T-cell (primary cell): ENCODE data around the gene EPB41L1. TPM values are rescaled to one million over a fixed set of nuclear protein-coding genes. Genes with fewer than 3 reads are reported as not detected.
"Not testable (repeated sequence)": the region's sequence is repeated elsewhere in the genome, so short reads cannot be mapped to it uniquely, and the experiment has no call there.

Experiments
- ATAC-seq, 4 experiments: fragments of 200-7000 bp in 3 of 4; fragments of 150-1000 bp in 1 of 4; cut with Tn5 transposase; replicated peaks in 1 of 4; 1 replicate in 3 of 4; 2 replicates in 1 of 4; pipeline ENCODE4 v1.10.0; 2021; ENCODE audit warnings: moderate library complexity in 3 of 4, mild to moderate bottlenecking in 2 of 4, moderate number of reproducible peaks in 1 of 4
- CTCF ChIA-PET, 2 donors: fragments of 300-600 bp; sonication (Branson Sonifier 250); formaldehyde crosslinking; loops; one replicate each; lab custom pipeline; 2022; ENCODE audit warnings: antibody characterized with exemption in 2 of 2; lab: Charles Lee
- POLR2A ChIA-PET, 2 donors: fragments of 300-600 bp; sonication (Branson Sonifier 250); formaldehyde crosslinking; loops; one replicate each; lab custom pipeline; 2022; ENCODE audit warnings: antibody characterized with exemption in 2 of 2; lab: Charles Lee
- DNase-seq, 35 experiments: peaks; one replicate each; pipeline versions ENCODE4 v3.0.0 to v3.0.0-alpha.2; 2013 to 2023
- H3K27ac ChIP-seq: one replicate; pipeline ENCODE4 v1.5.1; 2013; ENCODE audit warnings: low read length
- H3K27me3 ChIP-seq, 2 experiments: replicated peaks in 1 of 2; 1 replicate in 1 of 2; 2 replicates in 1 of 2; pipeline versions ENCODE4 v1.6.1 to v1.7.0; 2013; ENCODE audit warnings: low read length in 1 of 2, mixed read lengths in 1 of 2; ENCODE audit not compliant: control insufficient read depth in 2 of 2, insufficient read depth in 2 of 2; ENCODE audit errors: extremely low read depth in 1 of 2
- H3K36me3 ChIP-seq, 2 donors: 1 replicate in 1 of 2; 2 replicates in 1 of 2; pipeline versions ENCODE4 v1.6.1 to v1.7.0; 2013; ENCODE audit warnings: low read length in 1 of 2; ENCODE audit not compliant: control insufficient read depth in 2 of 2, insufficient read depth in 1 of 2; ENCODE audit errors: extremely low read depth in 1 of 2
- H3K4me1 ChIP-seq, 2 experiments: 1 replicate in 1 of 2; 2 replicates in 1 of 2; pipeline versions ENCODE4 v1.6.1 to v1.7.0; 2013; ENCODE audit warnings: low read length in 2 of 2, mixed read lengths in 1 of 2; ENCODE audit not compliant: insufficient read depth in 2 of 2, control insufficient read depth in 1 of 2; ENCODE audit errors: extremely low read depth in 1 of 2
- H3K4me3 ChIP-seq, 2 donors: 1 replicate in 1 of 2; 2 replicates in 1 of 2; pipeline versions ENCODE4 v1.5.1 to v1.7.0; 2013; ENCODE audit warnings: mild to moderate bottlenecking in 2 of 2, low read length in 1 of 2, moderate library complexity in 1 of 2; ENCODE audit not compliant: control insufficient read depth in 1 of 2; ENCODE audit errors: extremely low read depth in 1 of 2
- H3K9me3 ChIP-seq: 2 replicates; pipeline ENCODE4 v1.7.0; 2013
- H3K27ac Mint-ChIP-seq, 2 donors: one replicate each; pipeline ENCODE4 v1.8.0; 2020 to 2021; ENCODE audit warnings: mild to moderate bottlenecking in 2 of 2, mixed read lengths in 2 of 2
- H3K27me3 Mint-ChIP-seq, 2 donors: one replicate each; pipeline ENCODE4 v1.8.0; 2021 to 2022; ENCODE audit warnings: mixed read lengths in 2 of 2
- H3K36me3 Mint-ChIP-seq: one replicate; pipeline ENCODE4 v1.8.0; 2021; ENCODE audit warnings: mixed read lengths
- H3K4me1 Mint-ChIP-seq, 3 donors: one replicate each; pipeline ENCODE4 v1.8.0; 2020 to 2022; ENCODE audit warnings: mixed read lengths in 3 of 3, mild to moderate bottlenecking in 1 of 3
- H3K4me3 Mint-ChIP-seq, 3 donors: one replicate each; pipeline ENCODE4 v1.8.0; 2020 to 2022; ENCODE audit warnings: mild to moderate bottlenecking in 3 of 3, mixed read lengths in 3 of 3, moderate library complexity in 3 of 3
- H3K9me3 Mint-ChIP-seq, 3 donors: one replicate each; pipeline ENCODE4 v1.8.0; 2020 to 2022; ENCODE audit warnings: mixed read lengths in 3 of 3
- WGBS: methylation state at CpG from one replicate; pipeline ENCODE4 v1.1.5; 2013; ENCODE audit warnings: missing lambda C conversion rate; ENCODE audit not compliant: insufficient coverage; 5-methylcytosine and 5-hydroxymethylcytosine counted together
- total RNA-seq, 35 experiments: library from RNA in 6 of 35; stranded (reverse) in 6 of 35; fragments of 120-200 nt in 1 of 35; gene quantifications; one replicate each; pipeline versions ENCODE4 v1.2.1 to v1.2.4 and lab custom pipeline; 2013 to 2026

Gene EPB41L1
- total RNA-seq, 5 donors from 2014 or later (not counting 1 experiment from before 2014, with no cell fraction given) = 0.19 to 2.0 (median 0.82) TPM

GRCh38 chr20:36130390-36130789 is 24.1 kb upstream of the EPB41L1 start:
- H3K4me3 Mint-ChIP-seq = no peak overlapping the region
- peaks cover 0 to 6% of the 10 kb centered on the region in 2 experiments for H3K27me3 ChIP-seq
- no peaks in the 10 kb centered on the region for H3K9me3 Mint-ChIP-seq
- ATAC-seq (no peak), DNase-seq (no peak)
- WGBS = 100% methylated on average over 1 of the region's 6 CpGs
- H3K9me3 ChIP-seq = no peaks in the 10 kb centered on the region
- no peaks in the 10 kb centered on the region for H3K36me3 Mint-ChIP-seq
- no peak overlapping the region for H3K27ac Mint-ChIP-seq
- H3K27me3 Mint-ChIP-seq = no peaks in the 10 kb centered on the region
- ChIA-PET CTCF (no interaction called here), POLR2A (no interaction called here)
- no peaks in the 10 kb centered on the region for H3K36me3 ChIP-seq
- H3K4me1 Mint-ChIP-seq = no peaks in the 10 kb centered on the region
- H3K4me3 ChIP-seq = no peak overlapping the region
- no peak overlapping the region for H3K27ac ChIP-seq
- H3K4me1 ChIP-seq = no peaks in the 10 kb centered on the region

- ATAC-seq (no peak), DNase-seq (no peak)
- peaks cover 0 to 2% of the 10 kb centered on the region in 2 experiments for H3K27me3 ChIP-seq
- Mint-ChIP-seq H3K27ac (no peak overlapping the region), H3K36me3 (no peaks in the 10 kb centered on the region), H3K27me3 (peaks cover 0 to 2% of the 10 kb centered on the region in 2 donors), H3K4me3 (no peak overlapping the region), H3K9me3 (no peaks in the 10 kb centered on the region), H3K4me1 (no peaks in the 10 kb centered on the region)
- H3K36me3 ChIP-seq = no peaks in the 10 kb centered on the region
- H3K27ac ChIP-seq = no peak overlapping the region
- no peak overlapping the region for H3K4me3 ChIP-seq
- H3K4me1 ChIP-seq = no peaks in the 10 kb centered on the region
- ChIA-PET CTCF (interaction anchor here in 1 of 2 donors (1.0 kb wide), 1 partner anchor 142 kb away, joined by 3 read pairs; no protein-coding TSS in a partner anchor), POLR2A (no interaction called here)
- no CpG with 5 or more reads among the region's 5 CpGs for WGBS
- no peaks in the 10 kb centered on the region for H3K9me3 ChIP-seq
Measured at GRCh38 chr20:36132802-36133211, 21.7 kb upstream of the EPB41L1 start.

GRCh38 chr20:36133821-36134220 is 20.7 kb upstream of the EPB41L1 start:
- no peaks in the 10 kb centered on the region for H3K9me3 ChIP-seq
- no peaks in the 10 kb centered on the region for H3K9me3 Mint-ChIP-seq
- ChIA-PET CTCF (interaction anchor here (0.6 to 1.2 kb wide), 4 partner anchors 139 to 143 kb away, joined by 3 to 5 read pairs (median 4); no protein-coding TSS in a partner anchor), POLR2A (interaction anchor here (0.6 to 0.7 kb wide), 3 partner anchors 522 to 842 kb away, joined by 5 to 10 read pairs (median 8); partner anchors contain the start of gene FAM83C (in 1 of the 2))
- no CpG with 5 or more reads among the region's 2 CpGs for WGBS
- H3K4me3 Mint-ChIP-seq = no peak overlapping the region
- no peaks in the 10 kb centered on the region for H3K36me3 ChIP-seq
- no peaks in the 10 kb centered on the region for H3K4me1 ChIP-seq
- H3K27me3 ChIP-seq = peaks cover 0 to 2% of the 10 kb centered on the region in 2 experiments
- no peaks in the 10 kb centered on the region for H3K36me3 Mint-ChIP-seq
- H3K27ac ChIP-seq = no peak overlapping the region
- ATAC-seq = no peak
- peaks cover 4% of the 10 kb centered on the region in 2 donors for H3K27me3 Mint-ChIP-seq
- DNase-seq = no peak
- H3K27ac Mint-ChIP-seq = no peak overlapping the region
- H3K4me3 ChIP-seq = no peak overlapping the region
- H3K4me1 Mint-ChIP-seq = no peaks in the 10 kb centered on the region

GRCh38 chr20:36135159-36135558 is 19.4 kb upstream of the EPB41L1 start:
- Histone ChIP-seq H3K4me3 (no peak overlapping the region), H3K27me3 (peaks cover 0 to 2% of the 10 kb centered on the region in 2 experiments), H3K4me1 (no peaks in the 10 kb centered on the region), H3K27ac (no peak overlapping the region), H3K9me3 (no peaks in the 10 kb centered on the region), H3K36me3 (no peaks in the 10 kb centered on the region)
- Mint-ChIP-seq H3K4me1 (no peaks in the 10 kb centered on the region), H3K27ac (no peak overlapping the region), H3K36me3 (no peaks in the 10 kb centered on the region), H3K9me3 (no peaks in the 10 kb centered on the region), H3K4me3 (no peak overlapping the region), H3K27me3 (peaks cover 4% of the 10 kb centered on the region in 2 donors)
- ATAC-seq = no peak
- no peak for DNase-seq
- ChIA-PET CTCF (interaction anchor here in 1 of 2 donors (0.5 kb wide), 1 partner anchor 1090 kb away, joined by 3 read pairs; no protein-coding TSS in a partner anchor), POLR2A (no interaction called here)
- WGBS = no CpG with 5 or more reads among the region's 6 CpGs

GRCh38 chr20:36135821-36136220 is 18.7 kb upstream of the EPB41L1 start:
- ChIA-PET POLR2A (no interaction called here), CTCF (interaction anchor here in 1 of 2 donors (0.7 to 1.0 kb wide), 2 partner anchors 143 to 162 kb away, joined by 3 read pairs; no protein-coding TSS in a partner anchor)
- Histone ChIP-seq H3K27me3 (peaks cover 0 to 6% of the 10 kb centered on the region in 2 experiments), H3K4me1 (no peaks in the 10 kb centered on the region), H3K4me3 (no peak overlapping the region), H3K27ac (no peak overlapping the region), H3K36me3 (no peaks in the 10 kb centered on the region), H3K9me3 (no peaks in the 10 kb centered on the region)
- no peak for ATAC-seq
- Mint-ChIP-seq H3K9me3 (no peaks in the 10 kb centered on the region), H3K27me3 (peaks cover 4% of the 10 kb centered on the region in 2 donors), H3K4me1 (no peaks in the 10 kb centered on the region), H3K27ac (no peak overlapping the region), H3K4me3 (no peak overlapping the region), H3K36me3 (no peaks in the 10 kb centered on the region)
- no peak for DNase-seq
- no CpG with 5 or more reads among the region's 3 CpGs for WGBS

- H3K4me3 Mint-ChIP-seq, DNase-seq, H3K27me3 ChIP-seq, ATAC-seq, H3K36me3 Mint-ChIP-seq, H3K9me3 Mint-ChIP-seq, H3K27ac ChIP-seq, H3K4me1 ChIP-seq, POLR2A ChIA-PET, H3K4me1 Mint-ChIP-seq, H3K27ac Mint-ChIP-seq, H3K4me3 ChIP-seq, H3K9me3 ChIP-seq, H3K27me3 Mint-ChIP-seq, H3K36me3 ChIP-seq: not testable (repeated sequence)
- 74% methylated on average over 3 of the region's 11 CpGs for WGBS
- CTCF ChIA-PET = interaction anchor here in 1 of 2 donors (0.6 to 4.1 kb wide), 4 partner anchors 141 to 1041 kb away, joined by 4 to 137 read pairs (median 6); no protein-coding TSS in a partner anchor
Measured at GRCh38 chr20:36137313-36137712, 17.2 kb upstream of the EPB41L1 start.
